Fibroblast of lung (primary cell): ENCODE measurements around the gene ST3GAL6. TPM values are rescaled to one million over a fixed set of nuclear protein-coding genes. Genes with fewer than 3 reads are reported as not detected.

Experiments
- DNase-seq, 2 donors: peaks; one replicate each; pipeline versions ENCODE4 v3.0.0 to v3.0.0-alpha.2; 2010; ENCODE audit warnings: low read depth in 2 of 2
- H2AFZ ChIP-seq: 2 replicates; pipeline ENCODE4 v1.5.1; 2012; ENCODE audit warnings: low read length, control low read depth, inconsistent platforms
- H3K27ac ChIP-seq: 2 replicates; pipeline ENCODE4 v1.5.1; 2011; ENCODE audit warnings: low read length, control low read depth; ENCODE audit not compliant: insufficient read depth
- H3K27me3 ChIP-seq: 2 replicates; pipeline ENCODE4 v1.5.1; 2011; ENCODE audit warnings: mild to moderate bottlenecking, low read length; ENCODE audit not compliant: control insufficient read depth, insufficient read depth
- H3K36me3 ChIP-seq: 2 replicates; pipeline ENCODE4 v1.5.1; 2011; ENCODE audit warnings: low read length; ENCODE audit not compliant: control insufficient read depth, insufficient read depth
- H3K4me1 ChIP-seq: 2 replicates; pipeline ENCODE4 v1.5.1; 2011; ENCODE audit warnings: low read length; ENCODE audit not compliant: control insufficient read depth, insufficient read depth; ENCODE audit errors: extremely low read depth
- H3K4me2 ChIP-seq: 2 replicates; pipeline ENCODE4 v1.5.1; 2011; ENCODE audit warnings: low read length, control low read depth; ENCODE audit not compliant: insufficient read depth; ENCODE audit errors: extremely low read depth
- H3K4me3 ChIP-seq, 4 experiments: fragments of 200-600 bp in 1 of 4; sonication (generic) in 1 of 4; replicated peaks in 1 of 4; 2 replicates each; pipeline ENCODE4 v1.5.1; 2011 to 2016; ENCODE audit warnings: low read length in 4 of 4, low read depth in 3 of 4, mild to moderate bottlenecking in 3 of 4, control low read depth in 2 of 4, inconsistent platforms in 1 of 4, mixed read lengths in 1 of 4; ENCODE audit not compliant: insufficient read depth in 1 of 4; ENCODE audit errors: control extremely low read depth in 1 of 4
- H3K79me2 ChIP-seq: 2 replicates; pipeline ENCODE4 v1.5.1; 2012; ENCODE audit warnings: mild to moderate bottlenecking, low read length, inconsistent platforms; ENCODE audit not compliant: control insufficient read depth, insufficient read depth
- H3K9ac ChIP-seq: 2 replicates; pipeline ENCODE4 v1.5.1; 2011; ENCODE audit warnings: mild to moderate bottlenecking, low read length, control low read depth; ENCODE audit not compliant: insufficient read depth
- H3K9me3 ChIP-seq: 2 replicates; pipeline ENCODE4 v1.5.1; 2012; ENCODE audit warnings: low read depth, low read length; ENCODE audit not compliant: control insufficient read depth, insufficient read depth
- H4K20me1 ChIP-seq: 2 replicates; pipeline ENCODE4 v1.5.1; 2011; ENCODE audit warnings: low read length; ENCODE audit not compliant: control insufficient read depth, insufficient read depth; ENCODE audit errors: extremely low read depth
- CTCF ChIP-seq, 2 donors: IDR thresholded peaks in 1 of 2; conservative IDR thresholded peaks in 1 of 2; 1 replicate in 1 of 2; 2 replicates in 1 of 2; pipeline ENCODE4 v1.5.1; 2011 to 2012; ENCODE audit warnings: low read length in 2 of 2, control low read depth in 1 of 2, inconsistent platforms in 1 of 2, low read depth in 1 of 2, mild to moderate bottlenecking in 1 of 2
- EZH2 ChIP-seq: IDR thresholded peaks from 2 replicates; pipeline ENCODE4 v1.5.1; 2012; ENCODE audit warnings: low read length, control low read depth, mild to moderate bottlenecking; ENCODE audit errors: missing control alignments
- polyA plus RNA-seq, 2 donors: library from polyadenylated mRNA; depleted of rRNA in 1 of 2; stranded (reverse) in 1 of 2; unstranded in 1 of 2; fragments of >200 nt; gene quantifications; 2 replicates each; pipeline ENCODE4 v1.2.1, GENCODE V29; 2011 to 2012; ENCODE audit warnings: missing spikeins in 1 of 2
- total RNA-seq: library from RNA; depleted of rRNA; stranded (reverse); fragments of >200 nt; gene quantifications from 2 replicates; pipeline ENCODE4 v1.2.1, GENCODE V29; 2014

The ST3GAL6 gene
- total and polyA plus RNA-seq, 2 donors (not counting 1 experiment from before 2014, with no cell fraction given): 1.7 to 4.1 TPM

GRCh38 chr3:98769448-98769847, 6.3 kb downstream of the ST3GAL6 start:
- Histone ChIP-seq H3K27ac (no peak overlapping the region), H3K4me1 (no peaks in the 10 kb centered on the region), H3K79me2 (no peaks in the 10 kb centered on the region), H3K9ac (no peak overlapping the region), H3K27me3 (no peaks in the 10 kb centered on the region), H3K9me3 (no peaks in the 10 kb centered on the region), H3K36me3 (no peaks in the 10 kb centered on the region), H4K20me1 (no peaks in the 10 kb centered on the region), H3K4me2 (no peak overlapping the region), H3K4me3 (no peak overlapping the region), H2AFZ (no peak overlapping the region)
- TF ChIP-seq EZH2 (no peak), CTCF (conservative IDR thresholded peaks at IDR 0.05 in 1 of 2, IDR thresholded peaks at IDR 0.05 in 1 of 2; ENCODE audit: low read depth in 1 of 2, low read length in 2 of 2) (no peak)
- DNase-seq: no peak

- H3K27ac ChIP-seq: no peak overlapping the region
- H3K9ac ChIP-seq: no peak overlapping the region
- no peaks in the 10 kb centered on the region for H4K20me1 ChIP-seq
- TF ChIP-seq EZH2 (no peak), CTCF (conservative IDR thresholded peaks at IDR 0.05 in 1 of 2, IDR thresholded peaks at IDR 0.05 in 1 of 2; ENCODE audit: low read depth in 1 of 2, low read length in 2 of 2) (no peak)
- H3K27me3 ChIP-seq: no peaks in the 10 kb centered on the region
- H2AFZ ChIP-seq: no peak overlapping the region
- H3K4me3 ChIP-seq: no peak overlapping the region
- H3K79me2 ChIP-seq: no peaks in the 10 kb centered on the region
- no peak for DNase-seq
- no peak overlapping the region for H3K4me2 ChIP-seq
- H3K4me1 ChIP-seq: no peaks in the 10 kb centered on the region
- no peaks in the 10 kb centered on the region for H3K36me3 ChIP-seq
- H3K9me3 ChIP-seq: no peaks in the 10 kb centered on the region
Observed at GRCh38 chr3:98770261-98771039, 7.3 kb downstream of the ST3GAL6 start.

GRCh38 chr3:98772022-98772421, 8.9 kb downstream of the ST3GAL6 start:
- Histone ChIP-seq H3K4me2 (no peak overlapping the region), H4K20me1 (no peaks in the 10 kb centered on the region), H3K36me3 (no peaks in the 10 kb centered on the region), H3K4me3 (no peak overlapping the region), H3K9ac (no peak overlapping the region), H2AFZ (no peak overlapping the region), H3K9me3 (no peaks in the 10 kb centered on the region), H3K79me2 (no peaks in the 10 kb centered on the region), H3K27ac (no peak overlapping the region), H3K27me3 (no peaks in the 10 kb centered on the region), H3K4me1 (no peaks in the 10 kb centered on the region)
- DNase-seq: no peak
- TF ChIP-seq CTCF (conservative IDR thresholded peaks at IDR 0.05 in 1 of 2, IDR thresholded peaks at IDR 0.05 in 1 of 2; ENCODE audit: low read depth in 1 of 2, low read length in 2 of 2) (no peak), EZH2 (no peak)
